Middle frontal gyrus (tissue), 1 donor: Measurements from ENCODE around the gene PODXL.
A peak's percentile ranks its signal among the peaks of the same experiment; 100 is the strongest.
"Not testable (repeated sequence)": the region's sequence is repeated elsewhere in the genome, so short reads cannot be mapped to it uniquely, and the experiment has no call there.

Experiments
- DNase-seq: peaks from one replicate; pipeline ENCODE4 v3.0.0-alpha.2; 2015; ENCODE audit warnings: low spot score; ENCODE audit errors: extremely low spot score

The PODXL gene

GRCh38 chr7:131538071-131538812 is 18.2 kb downstream of the PODXL start:
- no peak for DNase-seq

GRCh38 chr7:131537571-131537978 is 18.9 kb downstream of the PODXL start:
- DNase-seq = no peak

GRCh38 chr7:131536361-131536849 is 20.0 kb downstream of the PODXL start:
- no peak for DNase-seq

GRCh38 chr7:131533566-131534561 is 22.6 kb downstream of the PODXL start:
- DNase-seq = no peak

- no peak for DNase-seq
Measured at GRCh38 chr7:131533151-131533559, 23.3 kb downstream of the PODXL start.

GRCh38 chr7:131532570-131533091 is 23.8 kb downstream of the PODXL start:
- no peak for DNase-seq

- no peak for DNase-seq
Measured at GRCh38 chr7:131530137-131530536, 26.3 kb downstream of the PODXL start.

GRCh38 chr7:131529617-131530016 is 26.8 kb downstream of the PODXL start:
- no peak for DNase-seq

GRCh38 chr7:131529179-131529578 is 27.2 kb downstream of the PODXL start:
- no peak for DNase-seq

GRCh38 chr7:131527456-131527855 is 29.0 kb downstream of the PODXL start:
- DNase-seq = no peak

GRCh38 chr7:131525820-131526219 is 30.6 kb downstream of the PODXL start:
- no peak for DNase-seq

GRCh38 chr7:131524703-131525102 is 31.7 kb downstream of the PODXL start:
- no peak for DNase-seq

GRCh38 chr7:131524115-131524514 is 32.3 kb downstream of the PODXL start:
- no peak for DNase-seq

GRCh38 chr7:131522325-131522930 is 34.0 kb downstream of the PODXL start:
- DNase-seq = no peak

GRCh38 chr7:131521651-131522163 is 34.7 kb downstream of the PODXL start:
- DNase-seq = no peak

GRCh38 chr7:131518626-131519025 is 37.8 kb downstream of the PODXL start:
- DNase-seq = no peak

GRCh38 chr7:131517218-131517923 is 39.1 kb downstream of the PODXL start:
- DNase-seq = no peak

GRCh38 chr7:131515471-131515870 is 41.0 kb downstream of the PODXL start:
- not testable (repeated sequence) for DNase-seq

- DNase-seq = peak; percentile 73
Measured at GRCh38 chr7:131513245-131514061, 43.0 kb downstream of the PODXL start.
